Loucy (cell line): ENCODE measurements around the gene DTX3.

ENCODE experiments used
- CTCF ChIP-seq: fragments of 200-600 bp; sonication (generic); conservative IDR thresholded peaks from 2 replicates; pipeline ENCODE4 v1.5.1; 2014; ENCODE audit warnings: mild to moderate bottlenecking, antibody characterized with exemption, low read length
- EZH2phosphoT487 ChIP-seq: fragments of 200-600 bp; IDR thresholded peaks from 2 replicates; pipeline ENCODE4 v1.6.1; 2018; ENCODE audit warnings: antibody characterized with exemption, mild to moderate bottlenecking, moderate library complexity, borderline replicate concordance

DNA sequence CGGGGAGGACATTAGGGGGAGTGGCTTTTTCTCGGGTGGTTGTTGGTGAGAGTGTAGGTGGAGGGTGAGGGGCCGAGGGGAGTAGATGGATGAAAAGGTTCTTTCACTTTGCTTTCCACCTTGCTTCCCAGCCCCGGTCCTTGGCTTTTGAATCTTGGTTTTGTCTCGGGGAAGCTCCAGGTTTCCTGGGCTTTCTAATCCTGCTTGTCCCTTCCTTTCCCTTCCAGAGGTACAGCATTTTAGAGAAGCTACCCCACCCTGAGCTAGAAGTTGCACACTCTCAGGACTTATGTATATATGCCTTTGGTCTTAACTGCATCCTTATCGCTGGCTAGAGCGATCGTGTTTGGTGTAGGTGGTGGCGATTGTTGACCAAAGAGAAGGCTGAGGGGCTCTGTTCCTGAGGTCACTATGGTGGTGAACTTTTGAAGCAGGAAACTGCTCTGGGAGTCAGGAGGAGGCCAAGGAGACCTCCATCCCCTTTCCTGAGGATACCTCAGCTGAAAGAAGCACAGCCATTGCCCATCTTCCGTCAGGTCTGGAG, 12.8 kb upstream of the DTX3 start:
- no peak for TF ChIP-seq CTCF
- TF ChIP-seq EZH2phosphoT487 = no peak
